ENCODE data around the gene TMEM163.

DNA sequence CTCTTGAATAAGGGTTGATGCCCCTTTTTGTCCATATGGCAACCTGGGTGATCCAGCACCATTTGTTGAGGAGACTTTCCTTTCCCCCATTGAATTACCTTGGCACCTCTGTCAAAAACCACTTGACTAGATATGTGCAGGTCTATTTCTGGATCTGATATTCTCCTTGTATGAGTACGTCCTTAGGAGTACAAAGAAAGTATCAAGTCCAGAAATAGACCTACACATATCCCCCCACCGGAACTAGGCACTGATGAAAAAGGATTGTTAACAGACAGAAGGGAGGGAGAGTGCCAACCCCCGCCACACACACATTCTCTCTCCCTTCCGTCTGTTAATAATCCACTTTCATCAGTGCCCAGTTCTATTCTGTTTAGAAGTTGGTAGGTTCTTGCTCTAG, 225.0 kb downstream of the TMEM163 start:
- TF ChIP-seq, protein P1, sequence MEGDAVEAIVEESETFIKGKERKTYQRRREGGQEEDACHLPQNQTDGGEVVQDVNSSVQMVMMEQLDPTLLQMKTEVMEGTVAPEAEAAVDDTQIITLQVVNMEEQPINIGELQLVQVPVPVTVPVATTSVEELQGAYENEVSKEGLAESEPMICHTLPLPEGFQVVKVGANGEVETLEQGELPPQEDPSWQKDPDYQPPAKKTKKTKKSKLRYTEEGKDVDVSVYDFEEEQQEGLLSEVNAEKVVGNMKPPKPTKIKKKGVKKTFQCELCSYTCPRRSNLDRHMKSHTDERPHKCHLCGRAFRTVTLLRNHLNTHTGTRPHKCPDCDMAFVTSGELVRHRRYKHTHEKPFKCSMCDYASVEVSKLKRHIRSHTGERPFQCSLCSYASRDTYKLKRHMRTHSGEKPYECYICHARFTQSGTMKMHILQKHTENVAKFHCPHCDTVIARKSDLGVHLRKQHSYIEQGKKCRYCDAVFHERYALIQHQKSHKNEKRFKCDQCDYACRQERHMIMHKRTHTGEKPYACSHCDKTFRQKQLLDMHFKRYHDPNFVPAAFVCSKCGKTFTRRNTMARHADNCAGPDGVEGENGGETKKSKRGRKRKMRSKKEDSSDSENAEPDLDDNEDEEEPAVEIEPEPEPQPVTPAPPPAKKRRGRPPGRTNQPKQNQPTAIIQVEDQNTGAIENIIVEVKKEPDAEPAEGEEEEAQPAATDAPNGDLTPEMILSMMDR (IDR thresholded peaks at IDR 0.05), result no peak
- TF ChIP-seq POLR2A (IDR thresholded peaks at IDR 0.05) (no peak), EP300 (IDR thresholded peaks at IDR 0.05) (no peak)
